ENCODE measurements around the gene P2RY2. TPM values are rescaled to one million over a fixed set of nuclear protein-coding genes. Genes with fewer than 3 reads are reported as not detected.
A peak's percentile ranks its signal among the peaks of the same experiment; 100 is the strongest.
"Not testable (repeated sequence)": the region's sequence is repeated elsewhere in the genome, so short reads cannot be mapped to it uniquely, and the experiment has no call there.

The P2RY2 gene
- polyA plus RNA-seq, 2 of the 4 experiments (the other 2 are of a cell fraction), result 3.7 to 6.4 TPM

GRCh38 chr11:73271478-73271865, 53.4 kb downstream of the P2RY2 start:
- 0 out of 2 replicates have a peak, but pooled peaks have one; percentile 65 for TF ChIP-seq TP53 (CRISPR knock-in tag; IDR thresholded peaks at IDR 0.05)
- CTCF ChIA-PET, result interaction anchor here (0.9 to 16.0 kb wide), 8 partner anchors 9 to 36 kb away, joined by 3 to 224 read pairs (median 4); no protein-coding TSS in a partner anchor
- not testable (repeated sequence) for FAIRE-seq; H3K9me3 ChIP-seq; H3K4me3 ChIP-seq; ATAC-seq; DNase-seq (ENCODE audit: low read depth in 1 of 2, low spot score in 1 of 2)
- Histone ChIP-seq H3K27ac (peak overlapping the region; percentile 88 to 91), H3K4me1 (peaks cover 47% of the 10 kb centered on the region), H3K4me2 (peak overlapping the region; percentile 90)
- 87% methylated on average over 10 of the region's 10 CpGs for WGBS (ENCODE audit: missing lambda C conversion rate)
- POLR2A ChIA-PET, result interaction anchor here (1.0 kb wide), 1 partner anchor 14 kb away, joined by 3 read pairs; no protein-coding TSS in a partner anchor

GRCh38 chr11:73271936-73272679, 54.0 kb downstream of the P2RY2 start, which contains the start of gene P2RY6:
TSS of gene P2RY6 (plus strand) at chr11:73272338. CDS start at chr11:73296519, 24,181 bp downstream.
- Histone ChIP-seq H3K9me3 (no peaks in the 10 kb centered on the region), H3K4me1 (peaks cover 47% of the 10 kb centered on the region), H3K4me3 (peak within 1 kb of the TSS; percentile 47), H3K4me2 (peak within 1 kb of the TSS; percentile 90), H3K27ac (peak within 1 kb of the TSS; percentile 88 to 91)
- TF ChIP-seq HMGXB4 (CRISPR knock-in tag; IDR thresholded peaks at IDR 0.05; ENCODE audit: borderline replicate concordance) (no peak), FOSB (CRISPR knock-in tag; IDR thresholded peaks at IDR 0.05) (no peak), GATA3 (IDR thresholded peaks at IDR 0.05; ENCODE audit: borderline replicate concordance) (peak; percentile 81), HDAC2 (IDR thresholded peaks at IDR 0.05) (no peak), JUN (IDR thresholded peaks at IDR 0.05) (peak in 1 of 2 experiments; percentile 27; a peak in 1 of 5 replicates), E2F6 (IDR thresholded peaks at IDR 0.05; ENCODE audit: borderline replicate concordance, low read depth) (peak; percentile 53; the same call in 1 of the 2 replicates), POLR2A (IDR thresholded peaks at IDR 0.05; ENCODE audit: low read length) (peak; percentile 30; the same call in 1 of the 2 replicates), ATOH8 (CRISPR knock-in tag; IDR thresholded peaks at IDR 0.05; ENCODE audit: low read depth) (peak; percentile 75; the same call in 1 of the 2 replicates), MAX (IDR thresholded peaks at IDR 0.05) (peak; percentile 54), ZNF302 (CRISPR knock-in tag; IDR thresholded peaks at IDR 0.05) (peak; percentile 56; the same call in 1 of the 2 replicates), MAFK (IDR thresholded peaks at IDR 0.05; ENCODE audit: partially characterized antibody) (peak; percentile 98), PBX3 (IDR thresholded peaks at IDR 0.05) (peak; percentile 44; the same call in 1 of the 2 replicates), HOXB5 (CRISPR knock-in tag; IDR thresholded peaks at IDR 0.05) (peak; percentile 67; the same call in 1 of the 2 replicates), CHD2 (IDR thresholded peaks at IDR 0.05; ENCODE audit: low read length, partially characterized antibody) (peak; percentile 27), JUNB (IDR thresholded peaks at IDR 0.05) (no peak), CHD4 (IDR thresholded peaks at IDR 0.05; ENCODE audit: borderline replicate concordance) (no peak), FOXS1 (CRISPR knock-in tag; IDR thresholded peaks at IDR 0.05) (0 out of 2 replicates have a peak, but pooled peaks have one; percentile 48), HES2 (IDR thresholded peaks at IDR 0.05) (no peak), HOXB13 (CRISPR knock-in tag; IDR thresholded peaks at IDR 0.05; ENCODE audit: low read depth) (0 out of 2 replicates have a peak, but pooled peaks have one; percentile 40), ESRRA (IDR thresholded peaks at IDR 0.05; ENCODE audit: borderline replicate concordance, low read length) (no peak), CBX8 (IDR thresholded peaks at IDR 0.05) (no peak), NFE2L2 (conservative IDR thresholded peaks at IDR 0.05; ENCODE audit: low read length) (peak; percentile 85), FOSL2 (IDR thresholded peaks at IDR 0.05) (no peak), FOSL2 (CRISPR knock-in tag; IDR thresholded peaks at IDR 0.05) (peak; percentile 91)
- 23% methylated on average over 16 of the region's 17 CpGs for WGBS (ENCODE audit: missing lambda C conversion rate)
- peak; percentile 96 for FAIRE-seq
- CTCF ChIA-PET, result interaction anchor here (0.9 to 16.0 kb wide), 9 partner anchors 9 to 588 kb away, joined by 3 to 224 read pairs (median 4); no protein-coding TSS in a partner anchor
- peak; percentile 93 to 97 for DNase-seq (ENCODE audit: low read depth in 1 of 2, low spot score in 1 of 2)
- POLR2A ChIA-PET, result interaction anchor here (1.0 kb wide), 1 partner anchor 14 kb away, joined by 3 read pairs; no protein-coding TSS in a partner anchor
- ATAC-seq, result peak; percentile 80 to 91

Measured in A549 (cell line).